Measurements from ENCODE around the gene HECTD2.

DNA sequence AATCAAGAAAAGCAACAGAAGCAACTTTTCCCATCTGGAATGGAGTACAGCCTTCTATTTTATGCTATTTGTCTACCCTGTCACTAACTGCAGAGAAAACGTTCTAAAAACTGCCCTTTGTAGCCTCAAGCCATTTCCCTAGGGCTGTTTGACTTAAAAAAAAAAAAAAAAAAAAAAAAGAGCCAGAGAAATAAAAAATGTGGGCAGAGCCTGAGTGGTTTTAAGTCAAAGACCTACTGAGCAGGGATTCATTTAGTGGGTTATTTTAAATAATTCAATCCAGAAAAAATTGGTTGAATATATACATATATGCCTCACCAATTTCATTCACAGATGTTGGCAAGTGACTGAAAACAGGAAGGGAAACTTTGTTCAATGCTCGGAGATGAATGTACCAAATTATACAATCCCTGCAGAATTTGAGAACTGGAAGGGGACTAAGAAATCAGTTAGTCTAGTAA is 147.5 kb downstream of the HECTD2 start:
- TF ChIP-seq, protein P1, sequence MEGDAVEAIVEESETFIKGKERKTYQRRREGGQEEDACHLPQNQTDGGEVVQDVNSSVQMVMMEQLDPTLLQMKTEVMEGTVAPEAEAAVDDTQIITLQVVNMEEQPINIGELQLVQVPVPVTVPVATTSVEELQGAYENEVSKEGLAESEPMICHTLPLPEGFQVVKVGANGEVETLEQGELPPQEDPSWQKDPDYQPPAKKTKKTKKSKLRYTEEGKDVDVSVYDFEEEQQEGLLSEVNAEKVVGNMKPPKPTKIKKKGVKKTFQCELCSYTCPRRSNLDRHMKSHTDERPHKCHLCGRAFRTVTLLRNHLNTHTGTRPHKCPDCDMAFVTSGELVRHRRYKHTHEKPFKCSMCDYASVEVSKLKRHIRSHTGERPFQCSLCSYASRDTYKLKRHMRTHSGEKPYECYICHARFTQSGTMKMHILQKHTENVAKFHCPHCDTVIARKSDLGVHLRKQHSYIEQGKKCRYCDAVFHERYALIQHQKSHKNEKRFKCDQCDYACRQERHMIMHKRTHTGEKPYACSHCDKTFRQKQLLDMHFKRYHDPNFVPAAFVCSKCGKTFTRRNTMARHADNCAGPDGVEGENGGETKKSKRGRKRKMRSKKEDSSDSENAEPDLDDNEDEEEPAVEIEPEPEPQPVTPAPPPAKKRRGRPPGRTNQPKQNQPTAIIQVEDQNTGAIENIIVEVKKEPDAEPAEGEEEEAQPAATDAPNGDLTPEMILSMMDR (IDR thresholded peaks at IDR 0.05; ENCODE audit: low read depth, low read length) = no peak
- no peak for TF ChIP-seq EZH2phosphoT487 (IDR thresholded peaks at IDR 0.05; ENCODE audit: low read depth)
